GM18498 (cell line): ENCODE results near the gene EMP1.

Experiments
- ATAC-seq: cut with Tn5 transposase; IDR thresholded peaks from one replicate; pipeline ENCODE4 v1.9.1; 2021; ENCODE audit warnings: mild to moderate bottlenecking, moderate library complexity; ENCODE audit not compliant: unreplicated experiment

Gene EMP1

GRCh38 chr12:13195785-13196129 lies 769 bp upstream of the EMP1 start:
- ATAC-seq = no peak

GRCh38 chr12:13197032-13197431 lies 506 bp downstream of the EMP1 start:
- ATAC-seq = no peak

GRCh38 chr12:13197526-13198143 lies 1.1 kb downstream of the EMP1 start:
- ATAC-seq = no peak

- ATAC-seq = no peak
Observed at GRCh38 chr12:13198241-13198640, 1.7 kb downstream of the EMP1 start.

GRCh38 chr12:13198876-13199275 lies 2.4 kb downstream of the EMP1 start:
- ATAC-seq = no peak

GRCh38 chr12:13199592-13199991 lies 3.1 kb downstream of the EMP1 start:
- no peak for ATAC-seq

DNA sequence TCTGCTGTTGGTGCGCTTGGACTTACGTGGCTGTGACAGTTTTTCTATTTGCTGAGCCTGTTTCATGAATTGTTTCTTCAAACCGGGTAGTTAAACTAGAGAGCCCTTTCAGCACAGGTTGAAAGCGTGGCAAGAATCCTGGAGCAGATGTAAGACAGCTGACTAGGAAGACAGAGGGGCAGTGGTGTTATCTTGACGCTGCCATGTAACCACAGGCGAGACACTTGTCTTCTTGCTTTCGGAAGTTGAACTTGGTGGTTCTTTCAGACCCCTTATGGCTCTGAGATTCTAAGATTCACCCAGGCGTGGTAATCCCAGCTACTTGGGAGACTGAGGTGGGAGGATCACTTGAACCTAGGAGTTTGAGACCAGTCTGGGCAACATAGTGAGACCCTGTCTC lies 4.3 kb downstream of the EMP1 start:
- no peak for ATAC-seq

DNA sequence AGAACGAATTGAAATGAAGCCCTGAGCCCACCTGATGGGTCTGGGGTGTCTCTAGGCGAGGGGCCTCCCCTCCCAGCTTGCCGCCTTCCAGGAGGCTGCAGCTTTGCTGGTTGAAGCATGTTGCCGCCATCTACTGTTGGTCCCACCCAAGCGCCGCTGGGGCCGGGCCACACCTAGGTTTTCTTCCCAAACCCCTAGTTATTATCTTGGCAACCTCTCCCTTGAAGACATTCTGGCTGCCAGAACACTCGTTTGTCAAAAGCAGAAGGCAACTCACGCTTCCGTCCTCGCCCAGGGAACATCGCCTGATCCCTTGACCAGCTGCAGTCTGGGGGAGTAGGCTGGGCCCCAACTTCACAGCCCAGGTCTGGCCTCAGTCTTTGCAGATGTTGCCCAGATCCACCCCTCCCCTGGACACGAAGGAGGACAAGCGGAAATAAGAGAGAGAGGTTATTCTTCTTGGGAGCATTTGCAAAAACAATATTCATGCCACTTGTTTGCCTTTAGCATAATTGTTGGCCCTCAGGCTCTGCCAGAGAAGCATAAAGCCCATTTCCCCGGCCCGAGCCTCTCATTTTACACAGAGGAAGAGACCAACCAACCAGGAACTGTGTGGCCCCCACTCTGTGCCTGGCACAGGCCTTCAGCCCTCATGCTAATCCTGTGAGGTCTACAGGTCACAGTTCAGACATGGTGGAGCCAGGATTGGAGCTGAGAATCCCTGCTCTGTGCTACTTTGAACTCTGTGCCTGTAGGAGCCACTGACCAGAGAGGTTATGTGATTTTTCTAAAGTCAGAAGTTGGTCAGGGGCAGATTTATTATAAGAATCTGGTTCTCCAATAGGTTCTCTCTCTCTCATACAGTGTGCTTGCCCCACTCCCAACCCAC lies 6.8 kb downstream of the EMP1 start:
- no peak for ATAC-seq

GRCh38 chr12:13204428-13204827 lies 7.9 kb downstream of the EMP1 start:
- no peak for ATAC-seq

DNA sequence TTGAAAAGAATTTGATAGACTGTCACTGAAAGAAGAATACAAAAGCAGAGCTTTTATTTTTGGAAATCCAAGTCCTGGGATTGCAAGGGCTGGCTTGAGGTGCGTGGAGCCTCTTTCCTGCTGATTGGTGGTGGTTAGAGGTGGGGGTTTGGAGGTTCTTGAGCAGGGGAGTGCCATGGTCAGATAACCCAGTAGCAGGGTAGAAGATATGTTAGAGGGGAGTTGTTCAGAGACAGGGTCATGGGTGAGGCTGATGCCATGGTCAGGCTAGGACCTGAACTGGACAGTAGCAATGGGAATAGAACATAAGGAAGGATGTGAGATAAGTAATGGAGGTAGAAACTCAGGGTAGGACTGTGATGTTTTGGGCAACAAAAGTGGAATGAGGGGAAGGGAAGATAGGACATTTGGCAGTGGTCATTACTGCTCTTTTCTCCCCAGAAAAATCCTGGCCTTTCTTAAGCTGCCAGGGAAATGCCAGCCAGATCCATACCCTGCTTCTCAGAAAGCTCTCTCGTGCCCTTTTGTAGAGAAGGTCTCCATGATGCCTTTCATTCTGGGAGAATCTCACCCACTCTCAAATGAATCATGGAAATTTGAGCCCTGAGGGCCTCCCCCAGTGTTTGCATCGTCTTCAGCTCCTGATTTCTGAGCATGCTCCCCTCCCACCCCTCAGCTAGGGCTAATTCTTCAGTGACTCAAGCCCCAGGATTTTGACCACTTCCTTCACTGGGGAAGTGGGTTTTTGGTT lies 9.5 kb downstream of the EMP1 start:
- no peak for ATAC-seq

DNA sequence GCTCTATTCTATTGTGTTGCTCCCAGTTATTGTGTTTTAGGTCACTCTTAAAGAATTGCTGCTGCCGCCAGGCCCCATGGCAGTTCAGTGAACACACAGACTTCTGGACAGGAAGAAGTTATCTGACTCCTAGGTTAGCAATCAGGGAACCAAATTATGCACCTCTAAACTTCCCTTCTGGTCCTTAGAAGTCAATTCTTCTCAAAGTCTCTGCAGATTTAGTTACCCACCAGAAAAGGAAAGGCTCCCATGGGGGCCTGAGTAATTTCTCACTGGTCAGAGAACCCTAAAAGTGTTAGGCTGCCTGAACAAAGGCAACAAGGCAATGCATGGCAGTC lies 10.0 kb downstream of the EMP1 start:
- no peak for ATAC-seq

GRCh38 chr12:13208533-13209435 lies 12.3 kb downstream of the EMP1 start:
- ATAC-seq = no peak

- ATAC-seq = no peak
Observed at GRCh38 chr12:13209436-13210235, 13.1 kb downstream of the EMP1 start.

DNA sequence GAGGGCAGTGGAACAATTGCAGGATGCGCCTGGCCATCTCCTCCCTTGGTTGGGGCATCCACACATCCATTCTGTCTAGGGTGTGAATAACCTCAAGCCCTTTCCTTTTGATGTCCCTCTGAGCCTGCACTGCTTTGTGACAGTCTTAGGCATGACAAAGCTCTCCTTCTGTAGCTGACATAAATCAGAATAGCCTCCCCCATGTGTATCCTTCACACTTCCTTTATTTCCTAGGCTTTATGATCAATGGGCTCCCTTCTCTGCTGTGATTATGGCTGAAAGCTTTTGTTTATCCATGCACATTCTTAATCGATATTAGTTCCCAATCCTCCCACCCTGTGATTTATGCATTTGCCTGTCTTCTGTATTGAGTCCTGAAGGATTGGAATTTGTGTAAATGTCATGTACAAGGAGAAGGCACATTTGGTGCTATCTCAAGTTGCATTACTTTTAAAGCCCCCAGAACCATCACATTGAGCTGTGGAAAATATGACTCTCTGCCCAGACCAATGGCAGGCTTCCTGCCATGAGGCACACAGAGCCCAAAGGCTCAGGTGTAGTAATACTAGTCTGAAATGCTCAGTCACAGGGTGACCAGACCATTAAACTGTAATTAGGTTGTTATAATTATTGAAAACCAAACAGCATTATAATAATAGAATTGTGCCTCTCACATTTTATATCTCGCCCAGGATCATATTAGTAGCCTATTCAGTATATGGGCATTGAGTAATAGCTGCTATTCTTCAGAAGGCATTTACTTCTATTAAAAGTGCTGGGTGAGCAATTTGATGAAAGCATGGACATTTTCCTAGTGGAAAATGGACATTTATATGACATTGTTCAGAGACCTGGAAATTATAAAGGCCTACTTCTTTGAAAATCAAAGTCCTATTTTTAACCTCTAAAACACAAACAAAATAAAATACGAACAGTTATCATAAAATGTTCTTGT lies 14.0 kb downstream of the EMP1 start:
- ATAC-seq = no peak

DNA sequence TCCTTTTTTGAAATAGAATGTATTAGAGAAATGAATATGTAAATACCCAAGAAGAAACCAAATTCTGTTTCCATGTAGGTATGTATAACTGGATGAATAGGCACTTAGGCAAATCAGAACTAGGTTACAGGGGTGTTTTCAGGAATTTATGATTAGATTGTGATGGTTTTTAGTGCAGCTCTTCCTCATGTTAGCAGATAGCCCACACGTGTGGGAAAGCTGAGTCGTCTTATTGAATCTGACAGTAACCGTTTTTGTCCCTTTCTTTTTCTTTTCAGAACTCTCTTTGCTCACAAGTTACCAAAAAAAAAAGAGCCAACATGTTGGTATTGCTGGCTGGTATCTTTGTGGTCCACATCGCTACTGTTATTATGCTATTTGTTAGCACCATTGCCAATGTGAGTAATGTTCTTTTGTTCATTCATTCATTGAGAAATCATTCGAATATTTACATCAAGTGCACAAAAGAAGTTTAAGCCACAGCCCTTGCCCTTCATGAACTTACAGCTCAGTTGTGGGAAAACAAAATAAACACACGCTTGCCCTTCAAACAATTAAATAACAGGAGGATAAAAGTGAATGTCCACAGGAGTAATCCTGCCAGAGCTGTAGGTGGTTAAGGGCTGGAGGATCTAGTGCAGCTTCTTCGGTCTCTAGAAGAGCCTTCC lies 14.8 kb downstream of the EMP1 start:
- ATAC-seq = no peak

DNA sequence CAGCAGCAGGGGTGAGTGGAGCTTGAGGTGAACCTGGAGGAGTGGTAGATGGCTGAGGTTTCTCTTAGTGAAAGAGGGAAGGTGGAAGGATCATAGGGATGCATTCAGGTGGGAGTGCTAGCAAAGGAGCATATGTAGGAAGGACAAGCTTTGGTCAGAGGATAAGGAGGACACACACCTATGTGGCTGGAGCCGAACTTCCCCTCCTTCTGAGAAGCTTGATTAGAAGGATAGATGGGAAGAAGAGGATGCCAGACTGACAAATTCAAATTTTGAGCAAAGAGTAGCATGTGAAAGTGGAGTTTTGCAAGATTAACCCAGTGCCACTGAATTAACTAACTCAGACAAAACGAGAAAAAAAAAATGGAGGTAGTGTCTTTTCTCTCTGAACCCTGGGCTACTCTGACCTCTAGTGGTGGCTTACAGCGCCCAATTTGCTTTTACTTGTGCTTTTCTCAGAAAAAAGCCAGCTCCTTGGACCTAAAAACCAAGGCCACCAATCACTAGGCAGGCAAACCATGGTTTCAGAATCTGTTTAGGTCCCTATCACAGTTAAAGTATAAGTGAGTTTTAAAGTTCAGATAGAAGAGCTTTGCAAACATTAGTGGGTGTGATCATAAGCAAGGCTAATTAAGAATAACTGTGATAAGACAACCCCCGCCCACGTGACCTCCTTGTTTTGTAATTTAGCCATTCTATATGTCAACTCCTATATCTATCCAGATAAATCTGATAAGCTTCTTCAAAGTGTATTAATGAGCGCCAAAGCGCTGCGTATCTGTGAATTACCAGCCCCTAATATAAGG lies 15.5 kb downstream of the EMP1 start:
- ATAC-seq = peak; percentile 51

- no peak for ATAC-seq
Observed at GRCh38 chr12:13215056-13215455, 18.5 kb downstream of the EMP1 start.

- no peak for ATAC-seq
Observed at GRCh38 chr12:13218641-13219040, 22.1 kb downstream of the EMP1 start.
